ENCODE results near the gene SLC16A10.
"Not testable (repeated sequence)": the region's sequence is repeated elsewhere in the genome, so short reads cannot be mapped to it uniquely, and the experiment has no call there.

The SLC16A10 gene

DNA sequence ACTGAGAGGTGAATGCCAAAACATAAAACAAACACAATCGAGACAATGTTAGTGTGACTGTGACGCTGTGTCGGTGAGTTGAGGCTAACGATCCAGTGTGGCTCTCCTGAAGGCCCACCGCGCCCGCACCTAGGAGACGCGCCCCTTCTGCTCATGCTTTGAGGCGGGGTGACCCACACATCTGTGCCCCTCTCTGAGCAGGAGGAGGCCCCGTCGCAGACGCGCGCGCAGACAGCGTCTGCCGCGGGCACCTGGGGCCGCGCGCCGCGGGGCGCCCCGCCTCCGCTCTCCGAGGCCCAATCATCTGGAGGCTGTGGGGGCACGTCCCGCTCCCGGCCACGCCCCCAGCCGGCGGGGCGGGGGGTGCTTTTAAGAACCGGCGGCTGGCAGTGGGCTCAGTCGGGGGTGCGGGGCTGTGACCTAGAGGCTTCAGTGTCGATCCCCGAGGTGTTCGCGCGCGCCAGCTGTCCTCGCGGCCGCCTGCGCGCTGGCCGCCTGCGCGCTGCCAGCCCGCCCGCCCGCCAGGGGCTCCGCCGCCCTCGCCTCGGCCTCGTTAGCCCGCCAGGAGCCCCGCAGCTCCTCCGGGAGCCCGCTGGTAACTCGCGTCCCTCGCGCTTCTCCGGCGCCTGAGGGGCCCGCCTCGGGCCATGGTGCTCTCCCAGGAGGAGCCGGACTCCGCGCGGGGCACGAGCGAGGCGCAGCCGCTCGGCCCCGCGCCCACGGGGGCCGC is at the start of gene SLC16A10:
Gene SLC16A10 (plus strand): TSS at position 398 of the 730 bp plus-strand sequence. CDS start 250 bp downstream, at position 648.
- Histone ChIP-seq H3K36me3 (peaks cover 0 to 6% (median 0%) of the 10 kb centered on the region in 11 experiments; a peak in 1 of 22 replicates), H4K20me1 (peaks cover 0 to 45% (median 0%) of the 10 kb centered on the region in 11 experiments; a peak in 5 of 22 replicates), H3K4me3 (peak within 1 kb of the TSS; percentile 68 to 96 (median 77)), H3K9ac (peak within 1 kb of the TSS; percentile 59 to 96 (median 78)), H3K4me1 (peaks cover 6 to 25% (median 15%) of the 10 kb centered on the region in 10 experiments; a peak in 16 of 20 replicates), H3K27me3 (peaks cover 23 to 50% (median 43%) of the 10 kb centered on the region in 11 experiments), H3K9me3 (replicated peaks in 1 of 11) (no peaks in the 10 kb centered on the region), H3K4me2 (peak within 1 kb of the TSS; percentile 91 to 99 (median 99)), H3K27ac (peak within 1 kb of the TSS; percentile 14 to 84 (median 39); a peak in 18 of 22 replicates)
- TF ChIP-seq Cebpa-rat (IDR thresholded peaks at IDR 0.05) = no peak

- Histone ChIP-seq H3K9ac (no peak overlapping the region), H4K20me1 (no peaks in the 10 kb centered on the region), H3K4me3 (no peak overlapping the region), H3K4me2 (no peak overlapping the region), H3K9me3 (replicated peaks in 1 of 11) (no peaks in the 10 kb centered on the region), H3K4me1 (no peaks in the 10 kb centered on the region), H3K27me3 (no peaks in the 10 kb centered on the region), H3K27ac (no peak overlapping the region), H3K36me3 (no peaks in the 10 kb centered on the region)
- no peak for TF ChIP-seq Cebpa-rat (IDR thresholded peaks at IDR 0.05)
Measured at GRCh38 chr6:111038534-111039252, 48.6 kb upstream of the SLC16A10 start.

DNA sequence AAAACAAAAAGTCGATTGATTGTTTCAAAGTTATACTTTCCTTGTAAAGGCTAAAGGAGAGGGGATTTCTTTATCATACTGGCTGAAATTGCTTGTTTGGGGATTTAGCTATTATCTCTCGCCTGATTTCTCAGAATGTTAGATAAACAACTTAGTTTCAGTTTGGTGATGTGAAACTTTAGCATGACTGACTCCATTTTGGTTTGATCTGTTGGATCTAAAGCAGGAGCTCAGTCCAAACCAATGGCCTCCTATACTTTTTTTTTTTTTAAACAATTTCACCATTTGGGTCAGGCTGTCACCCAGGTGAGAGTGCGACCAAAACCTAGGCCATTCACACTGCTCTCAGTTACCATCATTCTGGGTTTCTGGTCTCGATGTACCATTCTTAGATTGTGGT is 45.4 kb upstream of the SLC16A10 start:
- no peaks in the 10 kb centered on the region for H3K27me3 ChIP-seq
- H3K4me2 ChIP-seq = no peak overlapping the region
- no peaks in the 10 kb centered on the region for H3K4me1 ChIP-seq
- H4K20me1 ChIP-seq = no peaks in the 10 kb centered on the region
- TF ChIP-seq Cebpa-rat (IDR thresholded peaks at IDR 0.05) = no peak
- H3K27ac ChIP-seq = no peak overlapping the region
- no peak overlapping the region for H3K9ac ChIP-seq
- no peaks in the 10 kb centered on the region for H3K36me3 ChIP-seq
- H3K4me3 ChIP-seq = no peak overlapping the region
- no peaks in the 10 kb centered on the region for H3K9me3 ChIP-seq (replicated peaks in 1 of 11)

DNA sequence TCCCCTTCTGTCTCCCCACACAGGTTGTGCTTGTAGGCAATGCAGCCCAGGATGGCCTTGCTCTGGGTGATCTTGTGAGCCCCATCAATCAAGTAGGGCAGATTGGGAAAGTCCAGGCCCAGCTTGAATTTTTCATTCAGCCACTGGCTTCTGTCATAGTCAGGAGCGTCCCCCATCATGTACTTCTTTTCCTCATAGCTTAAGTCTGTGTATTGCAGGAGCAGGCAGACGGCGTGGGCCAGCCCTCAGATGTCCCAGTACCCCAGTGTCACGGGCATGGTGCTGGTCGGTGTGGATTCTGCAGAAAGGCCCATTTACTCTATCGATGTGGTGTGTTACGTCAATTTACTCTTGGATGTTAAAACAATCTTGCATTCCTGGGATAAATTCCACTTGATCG is 40.1 kb upstream of the SLC16A10 start:
- Histone ChIP-seq H3K4me1 (peaks cover 0 to 26% (median 0%) of the 10 kb centered on the region in 10 experiments; a peak in 6 of 20 replicates), H3K27me3 (no peaks in the 10 kb centered on the region), H3K9me3 (replicated peaks in 1 of 11) (no peaks in the 10 kb centered on the region), H3K27ac (no peak overlapping the region), H3K9ac (no peak overlapping the region), H3K4me3 (no peak overlapping the region), H3K36me3 (no peaks in the 10 kb centered on the region), H3K4me2 (no peak overlapping the region), H4K20me1 (no peaks in the 10 kb centered on the region)
- TF ChIP-seq Cebpa-rat (IDR thresholded peaks at IDR 0.05) = no peak

DNA sequence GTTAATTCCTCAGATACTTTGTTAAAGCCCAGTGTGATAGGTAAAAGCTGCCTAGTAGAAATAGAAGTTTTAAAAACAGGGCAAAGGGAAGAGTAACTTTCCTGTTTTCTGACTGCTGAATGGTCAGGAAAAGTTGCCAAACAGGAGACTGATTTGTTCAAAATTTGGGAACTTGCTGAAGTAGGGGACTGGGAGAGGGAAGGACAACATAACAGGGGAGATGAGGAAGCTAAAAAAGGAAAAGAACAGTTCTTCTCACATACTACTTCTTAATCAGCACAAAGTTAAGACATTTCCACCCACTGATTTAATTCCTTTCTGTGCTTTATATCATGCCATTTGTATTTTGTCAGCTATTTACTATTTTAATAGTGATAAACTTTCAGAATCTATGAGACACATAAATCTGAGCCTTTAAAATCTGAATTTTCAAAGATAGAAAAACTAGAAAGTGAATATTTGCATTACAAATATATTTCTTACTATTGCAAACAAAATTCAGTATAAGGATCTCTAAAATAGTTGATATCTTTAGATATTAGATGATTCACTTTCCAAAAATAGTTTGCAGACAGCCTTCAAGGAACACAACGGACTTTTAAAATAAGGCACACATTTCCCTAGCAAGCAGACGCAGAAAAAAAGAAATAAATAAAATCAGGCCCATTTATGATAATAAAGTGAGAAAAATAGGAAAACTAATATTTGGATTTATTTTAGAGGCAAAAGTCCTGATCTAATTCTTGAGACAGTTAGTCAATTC is 36.9 kb upstream of the SLC16A10 start:
- H3K27ac ChIP-seq = peak overlapping the region in 1 of 11 experiments; percentile 31; a peak in 2 of 22 replicates
- TF ChIP-seq Cebpa-rat (IDR thresholded peaks at IDR 0.05) = no peak
- peaks cover 0 to 28% (median 0%) of the 10 kb centered on the region in 10 experiments; a peak in 7 of 20 replicates for H3K4me1 ChIP-seq
- peak overlapping the region in 2 of 11 experiments; percentile 61 to 79; a peak in 4 of 22 replicates for H3K4me2 ChIP-seq
- H3K9me3 ChIP-seq (replicated peaks in 1 of 11) = 0 out of 22 replicates have a peak, but pooled peaks cover 0 to 7% (median 0%) of the 10 kb centered on the region in 11 experiments
- 0 out of 22 replicates have a peak overlapping the region, but pooled peaks of 1 of the 11 experiments have one; percentile 34 for H3K9ac ChIP-seq
- no peaks in the 10 kb centered on the region for H4K20me1 ChIP-seq
- no peaks in the 10 kb centered on the region for H3K27me3 ChIP-seq
- H3K4me3 ChIP-seq = no peak overlapping the region
- H3K36me3 ChIP-seq = no peaks in the 10 kb centered on the region

DNA sequence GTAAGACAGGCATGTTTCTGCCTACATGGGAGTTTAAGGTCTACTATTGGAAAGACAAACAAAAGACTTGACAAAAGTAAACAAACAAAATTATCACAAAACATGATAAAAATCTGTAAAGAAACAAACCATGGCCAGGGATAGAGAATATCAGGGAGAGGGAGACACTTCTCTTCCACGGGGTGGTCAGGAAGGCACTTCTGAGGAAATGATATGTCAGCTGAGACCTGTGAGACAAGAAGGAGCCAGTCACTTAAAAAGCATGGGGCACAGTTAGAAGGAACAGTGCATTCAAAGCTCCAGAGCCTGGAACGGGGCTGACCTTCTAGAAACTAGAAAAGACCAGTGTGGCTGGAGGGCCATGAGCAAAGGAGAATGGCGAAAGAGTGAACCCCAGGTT is 35.1 kb upstream of the SLC16A10 start:
- peaks cover 0 to 28% (median 0%) of the 10 kb centered on the region in 10 experiments; a peak in 7 of 20 replicates for H3K4me1 ChIP-seq
- 0 out of 22 replicates have a peak, but pooled peaks cover 0 to 7% (median 0%) of the 10 kb centered on the region in 11 experiments for H3K9me3 ChIP-seq (replicated peaks in 1 of 11)
- H3K27ac ChIP-seq = no peak overlapping the region
- TF ChIP-seq Cebpa-rat (IDR thresholded peaks at IDR 0.05) = no peak
- H3K4me2 ChIP-seq = no peak overlapping the region
- H3K36me3 ChIP-seq = no peaks in the 10 kb centered on the region
- H3K4me3 ChIP-seq = no peak overlapping the region
- no peak overlapping the region for H3K9ac ChIP-seq
- no peaks in the 10 kb centered on the region for H4K20me1 ChIP-seq
- no peaks in the 10 kb centered on the region for H3K27me3 ChIP-seq

- no peak overlapping the region for H3K27ac ChIP-seq
- H3K9ac ChIP-seq = no peak overlapping the region
- TF ChIP-seq Cebpa-rat (IDR thresholded peaks at IDR 0.05) = no peak
- no peaks in the 10 kb centered on the region for H4K20me1 ChIP-seq
- no peaks in the 10 kb centered on the region for H3K36me3 ChIP-seq
- H3K27me3 ChIP-seq = no peaks in the 10 kb centered on the region
- no peak overlapping the region for H3K4me3 ChIP-seq
- no peak overlapping the region for H3K4me2 ChIP-seq
- peaks cover 0 to 15% (median 0%) of the 10 kb centered on the region in 10 experiments; a peak in 3 of 20 replicates for H3K4me1 ChIP-seq
- H3K9me3 ChIP-seq (replicated peaks in 1 of 11) = peaks cover 0 to 15% (median 0%) of the 10 kb centered on the region in 11 experiments; a peak in 8 of 22 replicates
Measured at GRCh38 chr6:111057074-111057752, 30.1 kb upstream of the SLC16A10 start.

DNA sequence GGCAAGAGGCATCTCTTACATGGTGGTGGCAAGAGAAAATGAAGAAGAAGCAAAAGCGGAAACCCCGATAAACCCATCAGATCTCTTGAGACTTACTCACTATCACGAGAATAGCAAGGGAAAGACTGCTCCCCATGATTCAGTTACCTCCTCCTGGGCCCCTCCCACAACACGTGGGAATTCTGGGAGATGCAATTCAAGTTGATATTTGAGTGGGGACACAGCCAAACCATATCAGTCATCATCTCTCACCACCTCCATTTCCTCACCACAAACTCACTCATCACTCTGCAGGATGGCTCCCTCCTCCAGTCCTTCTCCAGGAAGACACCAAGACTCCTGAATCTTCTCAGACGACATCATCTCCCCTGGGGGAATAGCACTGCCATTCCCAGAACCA is 25.8 kb upstream of the SLC16A10 start:
- Histone ChIP-seq H3K9ac (no peak overlapping the region), H3K36me3 (no peaks in the 10 kb centered on the region), H3K27me3 (no peaks in the 10 kb centered on the region), H3K9me3 (replicated peaks in 1 of 11) (peaks cover 7 to 18% (median 14%) of the 10 kb centered on the region in 11 experiments), H3K4me3 (no peak overlapping the region), H3K27ac (no peak overlapping the region), H3K4me1 (peaks cover 12 to 25% (median 16%) of the 10 kb centered on the region in 10 experiments), H3K4me2 (no peak overlapping the region), H4K20me1 (no peaks in the 10 kb centered on the region)
- TF ChIP-seq Cebpa-rat (IDR thresholded peaks at IDR 0.05) = no peak

- H3K4me3 ChIP-seq, H3K9ac ChIP-seq, H3K36me3 ChIP-seq, H3K27ac ChIP-seq, H4K20me1 ChIP-seq, H3K4me2 ChIP-seq, H3K27me3 ChIP-seq: not testable (repeated sequence)
- H3K4me1 ChIP-seq = peaks cover 15 to 28% (median 20%) of the 10 kb centered on the region in 10 experiments
- peaks cover 7 to 18% (median 14%) of the 10 kb centered on the region in 11 experiments for H3K9me3 ChIP-seq (replicated peaks in 1 of 11)
Measured at GRCh38 chr6:111061985-111062384, 25.3 kb upstream of the SLC16A10 start.

DNA sequence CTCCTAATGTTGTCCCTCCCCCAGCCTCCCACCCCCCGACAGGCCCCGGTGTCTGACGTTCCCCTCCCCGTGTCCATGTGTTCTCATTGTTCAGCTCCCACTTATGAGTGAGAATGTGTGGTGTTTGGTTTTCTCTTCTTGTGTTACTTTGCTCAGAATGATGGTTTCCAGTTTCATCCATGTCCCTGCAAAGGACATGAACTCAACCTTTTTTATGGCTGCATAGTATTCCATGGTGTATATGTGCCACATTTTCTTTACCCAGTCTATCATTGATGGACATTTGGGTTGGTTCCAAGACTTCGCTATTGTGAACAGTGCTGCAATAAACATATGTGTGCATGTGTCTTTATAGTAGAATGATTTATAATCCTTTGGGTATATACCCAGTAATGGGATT is 24.4 kb upstream of the SLC16A10 start:
- Histone ChIP-seq H3K9me3 (replicated peaks in 1 of 11) (peaks cover 7 to 18% (median 14%) of the 10 kb centered on the region in 11 experiments), H3K4me1 (peaks cover 15 to 27% (median 22%) of the 10 kb centered on the region in 10 experiments)
- H3K4me3 ChIP-seq, H3K27me3 ChIP-seq, H3K36me3 ChIP-seq, H4K20me1 ChIP-seq, H3K4me2 ChIP-seq, H3K27ac ChIP-seq, H3K9ac ChIP-seq: not testable (repeated sequence)

Data from BLaER1 treated with 17β-estradiol and CSF1 and Interleukin-3, amounts not matched to agents 10 nM and 100 nM (cell line).